GM12878 (cell line): Measurements from ENCODE around the gene PMIS2.

Experiments used
- CTCF ChIP-seq, 3 experiments: IDR thresholded peaks in 2 of 3; conservative IDR thresholded peaks in 1 of 3; 2 replicates each; pipeline ENCODE4 v1.5.1; 2011; ENCODE audit warnings: low read depth in 3 of 3, low read length in 3 of 3, mild to moderate bottlenecking in 3 of 3, control low read depth in 2 of 3, moderate library complexity in 2 of 3, inconsistent platforms in 1 of 3, mixed read lengths in 1 of 3; ENCODE audit not compliant: control insufficient read depth in 2 of 3, insufficient read depth in 1 of 3; ENCODE audit errors: extremely low read depth in 1 of 3
- POLR2A ChIP-seq: IDR thresholded peaks from 2 replicates; pipeline ENCODE4 v1.6.1; 2011; ENCODE audit warnings: low read depth, mild to moderate bottlenecking, low read length
- POLR2AphosphoS2 ChIP-seq: IDR thresholded peaks from 2 replicates; pipeline ENCODE4 v1.6.1; 2011; ENCODE audit warnings: low read depth, mild to moderate bottlenecking, low read length, improper control_type of control experiment, moderate library complexity
- REST ChIP-seq: IDR thresholded peaks from 2 replicates; pipeline ENCODE4 v1.6.1; 2012; ENCODE audit warnings: mild to moderate bottlenecking, low read depth, low read length
- SRF ChIP-seq, 2 experiments: IDR thresholded peaks; 2 replicates each; pipeline ENCODE4 v1.6.1; 2011; ENCODE audit warnings: low read depth in 2 of 2, low read length in 2 of 2, mild to moderate bottlenecking in 1 of 2, moderate library complexity in 1 of 2
- SUPT20H ChIP-seq: IDR thresholded peaks from 2 replicates; pipeline ENCODE4 v1.6.1; 2011; ENCODE audit warnings: low read depth, mild to moderate bottlenecking, low read length, moderate library complexity, borderline replicate concordance; ENCODE audit not compliant: control insufficient read depth
- TF ChIP-seq, protein P1 (sequence below): IDR thresholded peaks from 2 replicates; pipeline ENCODE4 v1.6.1; 2012; ENCODE audit warnings: low read depth, low read length, improper control_type of control experiment
- TF ChIP-seq, protein P2 (sequence below): fragments of 150-350 bp; IDR thresholded peaks from 2 replicates; pipeline ENCODE4 v1.6.1; 2014; ENCODE audit warnings: mild to moderate bottlenecking, low read depth, low read length

DNA sequence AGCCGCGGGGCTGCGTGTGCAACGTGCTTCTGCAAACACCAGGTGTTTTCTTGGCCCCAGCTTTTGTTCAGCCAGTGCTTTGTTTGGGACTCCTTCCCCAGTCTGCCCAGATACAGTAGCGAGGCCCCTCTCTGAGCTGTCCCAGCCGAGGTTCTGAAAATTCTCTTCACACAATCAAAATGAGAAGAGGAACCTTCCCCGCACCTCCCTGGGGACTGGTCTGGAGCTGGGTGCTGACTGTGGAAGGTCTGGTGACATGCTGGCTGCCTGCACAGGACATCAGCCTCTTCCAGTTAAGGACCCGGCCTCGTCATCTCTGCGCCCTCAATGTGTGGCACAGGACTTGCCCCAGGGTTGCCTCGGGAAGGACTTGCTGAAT is 26.7 kb upstream of the PMIS2 start:
- TF ChIP-seq, protein P1, sequence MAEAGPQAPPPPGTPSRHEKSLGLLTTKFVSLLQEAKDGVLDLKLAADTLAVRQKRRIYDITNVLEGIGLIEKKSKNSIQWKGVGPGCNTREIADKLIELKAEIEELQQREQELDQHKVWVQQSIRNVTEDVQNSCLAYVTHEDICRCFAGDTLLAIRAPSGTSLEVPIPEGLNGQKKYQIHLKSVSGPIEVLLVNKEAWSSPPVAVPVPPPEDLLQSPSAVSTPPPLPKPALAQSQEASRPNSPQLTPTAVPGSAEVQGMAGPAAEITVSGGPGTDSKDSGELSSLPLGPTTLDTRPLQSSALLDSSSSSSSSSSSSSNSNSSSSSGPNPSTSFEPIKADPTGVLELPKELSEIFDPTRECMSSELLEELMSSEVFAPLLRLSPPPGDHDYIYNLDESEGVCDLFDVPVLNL, result no peak
- TF ChIP-seq REST (peak; percentile 89), POLR2A (no peak), CTCF (IDR thresholded peaks at IDR 0.05 in 2 of 3, conservative IDR thresholded peaks at IDR 0.05 in 1 of 3; ENCODE audit: control insufficient read depth in 2 of 3, extremely low read depth in 1 of 3, insufficient read depth in 1 of 3, low read depth in 3 of 3, low read length in 3 of 3) (no peak), SRF (IDR thresholded peaks at IDR 0.05; ENCODE audit: low read depth in 2 of 2, low read length in 2 of 2) (no peak), SUPT20H (no peak), POLR2AphosphoS2 (no peak)
- TF ChIP-seq, protein P2, sequence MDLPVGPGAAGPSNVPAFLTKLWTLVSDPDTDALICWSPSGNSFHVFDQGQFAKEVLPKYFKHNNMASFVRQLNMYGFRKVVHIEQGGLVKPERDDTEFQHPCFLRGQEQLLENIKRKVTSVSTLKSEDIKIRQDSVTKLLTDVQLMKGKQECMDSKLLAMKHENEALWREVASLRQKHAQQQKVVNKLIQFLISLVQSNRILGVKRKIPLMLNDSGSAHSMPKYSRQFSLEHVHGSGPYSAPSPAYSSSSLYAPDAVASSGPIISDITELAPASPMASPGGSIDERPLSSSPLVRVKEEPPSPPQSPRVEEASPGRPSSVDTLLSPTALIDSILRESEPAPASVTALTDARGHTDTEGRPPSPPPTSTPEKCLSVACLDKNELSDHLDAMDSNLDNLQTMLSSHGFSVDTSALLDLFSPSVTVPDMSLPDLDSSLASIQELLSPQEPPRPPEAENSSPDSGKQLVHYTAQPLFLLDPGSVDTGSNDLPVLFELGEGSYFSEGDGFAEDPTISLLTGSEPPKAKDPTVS, result no peak
